Activated CD4-positive, alpha-beta T cell treated with anti-CD3 and anti-CD28 coated beads for 36 hours (primary cell): ENCODE results near the gene UBALD1. TPM values are rescaled to one million over a fixed set of nuclear protein-coding genes. Genes with fewer than 3 reads are reported as not detected.

Source experiments
- ATAC-seq: fragments of 200-7000 bp; cut with Tn5 transposase; one replicate; pipeline ENCODE4 v1.10.0; 2021; ENCODE audit warnings: mild to moderate bottlenecking, moderate library complexity
- CTCF ChIA-PET: fragments of 350-600 bp; sonication (Branson Sonifier 250); formaldehyde crosslinking; loops from one replicate; lab custom pipeline; 2021; ENCODE audit warnings: antibody characterized with exemption; lab: Charles Lee
- POLR2A ChIA-PET: fragments of 350-600 bp; sonication (Branson Sonifier 250); formaldehyde crosslinking; loops from one replicate; lab custom pipeline; 2021; ENCODE audit warnings: antibody characterized with exemption, inconsistent platforms; lab: Charles Lee
- DNase-seq: peaks from one replicate; pipeline ENCODE4 v3.0.0-alpha.2; 2020
- H3K27ac Mint-ChIP-seq: one replicate; pipeline ENCODE4 v1.8.0; 2021; ENCODE audit warnings: mixed read lengths
- H3K27me3 Mint-ChIP-seq: one replicate; pipeline ENCODE4 v1.8.0; 2021; ENCODE audit warnings: mixed read lengths
- H3K36me3 Mint-ChIP-seq: one replicate; pipeline ENCODE4 v1.8.0; 2021; ENCODE audit warnings: low read depth, mixed read lengths
- H3K4me1 Mint-ChIP-seq: one replicate; pipeline ENCODE4 v1.8.0; 2021; ENCODE audit warnings: mixed read lengths
- H3K4me3 Mint-ChIP-seq: one replicate; pipeline ENCODE4 v1.8.0; 2021; ENCODE audit warnings: mild to moderate bottlenecking, moderate library complexity, mixed read lengths
- H3K9me3 Mint-ChIP-seq: one replicate; pipeline ENCODE4 v1.8.0; 2021; ENCODE audit warnings: low read depth, mixed read lengths
- intact Hi-C, 2 experiments: fragments of 100-400 bp; cut with DNase I in 1 of 2; cut with micrococcal nuclease in 1 of 2; formaldehyde crosslinking; loops; one replicate each; pipeline versions ENCODE4 v1.14.2 to v1.15.1; 2022 to 2024; cut with DNase I, micrococcal nuclease
- total RNA-seq, 2 experiments: library from RNA; stranded (reverse); gene quantifications; one replicate each; pipeline ENCODE4 v1.2.3, GENCODE V29; 2021

UBALD1 gene
- total RNA-seq, 2 experiments from 2014 or later = 9.7 to 10.2 TPM

GRCh38 chr16:4625560-4626159 is 11.0 kb upstream of the UBALD1 start:
- peak overlapping the region; percentile 99 for H3K4me3 Mint-ChIP-seq
- peak overlapping the region; percentile 97 for H3K27ac Mint-ChIP-seq
- ChIA-PET CTCF (interaction anchor here (0.7 to 3.1 kb wide), 6 partner anchors 10 to 142 kb away, joined by 3 to 21 read pairs (median 6); no protein-coding TSS in a partner anchor), POLR2A (interaction anchor here (0.6 to 3.4 kb wide), 3 partner anchors 10 to 909 kb away, joined by 3 to 24 read pairs (median 3); partner anchors contain the start of gene TRAP1)
- H3K4me1 Mint-ChIP-seq = peaks cover 38% of the 10 kb centered on the region
- no peak for DNase-seq
- intact Hi-C loops = loop anchor here (2.0 to 10.0 kb wide), 17 partner anchors 37 to 471 kb away; partner anchors contain the start of genes GLYR1 (in 2 of the 2), UBN1 (in 2 of the 2), ANKS3 (in 1 of the 2) and DNAAF8 (in 1 of the 2)
- no peaks in the 10 kb centered on the region for H3K27me3 Mint-ChIP-seq
- ATAC-seq = no peak
- no peaks in the 10 kb centered on the region for H3K9me3 Mint-ChIP-seq
- peaks cover 15% of the 10 kb centered on the region for H3K36me3 Mint-ChIP-seq

DNA sequence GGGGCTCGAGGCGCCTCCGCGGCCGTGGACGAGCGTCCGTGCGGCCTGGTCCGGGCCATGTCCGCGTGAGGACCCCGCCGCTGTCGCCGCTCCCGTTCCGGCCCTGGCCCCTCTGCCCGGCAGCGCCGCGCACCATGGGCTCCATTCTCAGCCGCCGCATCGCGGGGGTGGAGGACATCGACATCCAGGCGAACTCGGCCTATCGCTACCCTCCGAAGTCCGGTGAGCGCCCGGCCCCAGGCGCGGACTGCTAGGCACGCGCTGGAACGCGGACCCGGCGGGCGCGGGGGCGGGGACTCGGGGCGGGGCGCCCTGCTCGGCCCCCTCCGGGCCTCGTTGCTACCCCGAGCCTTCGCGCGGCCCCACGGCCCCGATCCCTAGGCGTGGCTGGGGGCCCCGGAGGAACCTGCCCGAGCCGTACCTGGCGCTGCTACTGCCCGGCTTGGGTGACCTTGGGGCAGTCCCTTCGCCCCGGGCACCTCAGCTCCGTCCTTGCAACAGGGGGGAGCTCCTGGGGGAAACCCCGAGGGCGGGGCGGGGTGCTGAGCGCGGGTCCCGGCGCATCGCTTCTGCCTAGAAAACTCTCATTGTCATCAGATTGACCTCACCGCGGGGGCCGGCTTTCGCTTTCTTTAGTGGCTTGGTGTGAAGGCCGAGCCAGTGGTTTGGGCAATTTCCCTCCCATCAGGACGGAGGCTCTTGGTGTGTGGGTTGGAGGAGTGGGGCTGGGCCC is 10.3 kb upstream of the UBALD1 start:
- DNase-seq (peak; percentile 89), ATAC-seq (peak; percentile 40)
- Mint-ChIP-seq H3K4me3 (peak overlapping the region; percentile 99), H3K4me1 (peaks cover 38% of the 10 kb centered on the region), H3K36me3 (peaks cover 15% of the 10 kb centered on the region), H3K27ac (peak overlapping the region; percentile 97), H3K27me3 (no peaks in the 10 kb centered on the region), H3K9me3 (no peaks in the 10 kb centered on the region)
- CTCF ChIA-PET = interaction anchor here (0.6 to 3.1 kb wide), 17 partner anchors 9 to 199 kb away, joined by 3 to 21 read pairs (median 3); partner anchors contain the start of gene UBALD1
- POLR2A ChIA-PET = interaction anchor here (0.9 to 3.4 kb wide), 3 partner anchors 9 to 109 kb away, joined by 3 to 24 read pairs (median 3); partner anchors contain the start of genes ANKS3 and DNAAF8
- intact Hi-C loops = loop anchor here (1.0 to 10.0 kb wide), 23 partner anchors 9 to 472 kb away; partner anchors contain the start of genes ANKS3 (in 2 of the 2), DNAAF8 (in 2 of the 2), GLYR1 (in 2 of the 2) and NUDT16L1 (in 2 of the 2)

- no peaks in the 10 kb centered on the region for H3K9me3 Mint-ChIP-seq
- peak within 1 kb of the TSS; percentile 99 for H3K4me3 Mint-ChIP-seq
- no peaks in the 10 kb centered on the region for H3K27me3 Mint-ChIP-seq
- H3K4me1 Mint-ChIP-seq = peaks cover 38% of the 10 kb centered on the region
- CTCF ChIA-PET = interaction anchor here (0.5 to 3.1 kb wide), 26 partner anchors 8 to 556 kb away, joined by 3 to 15 read pairs (median 3); partner anchors contain the start of gene UBALD1
- POLR2A ChIA-PET = interaction anchor here (0.6 to 3.4 kb wide), 6 partner anchors 8 to 550 kb away, joined by 3 to 24 read pairs (median 3); partner anchors contain the start of genes ANKS3 and DNAAF8
- H3K27ac Mint-ChIP-seq = peak within 1 kb of the TSS; percentile 100
- DNase-seq (peak; percentile 96), ATAC-seq (peak; percentile 89)
- intact Hi-C loops = loop anchor here (1.0 to 10.0 kb wide), 21 partner anchors 8 to 473 kb away; partner anchors contain the start of genes ANKS3 (in 2 of the 2), DNAAF8 (in 2 of the 2), GLYR1 (in 2 of the 2) and NUDT16L1 (in 2 of the 2)
- H3K36me3 Mint-ChIP-seq = peaks cover 13% of the 10 kb centered on the region
Measured at GRCh38 chr16:4624015-4624826, 9.5 kb upstream of the UBALD1 start, which contains the start of gene MGRN1. MGRN1 (plus strand) TSS chr16:4624826; CDS start chr16:4624961, 135 bp downstream.

GRCh38 chr16:4623593-4623992 is 8.9 kb upstream of the UBALD1 start:
- peaks cover 10% of the 10 kb centered on the region for H3K36me3 Mint-ChIP-seq
- no peaks in the 10 kb centered on the region for H3K9me3 Mint-ChIP-seq
- intact Hi-C loops = loop anchor here (10.0 kb wide), 2 partner anchors 221 to 411 kb away; partner anchors contain the start of genes GLYR1 (in 1 of the 2), NAGPA (in 1 of the 2) and UBN1 (in 1 of the 2)

GRCh38 chr16:4618645-4619418 is 4.1 kb upstream of the UBALD1 start:
- ChIA-PET POLR2A (no interaction called here), CTCF (interaction anchor here (0.6 to 1.0 kb wide), 2 partner anchors 18 kb away, joined by 3 to 5 read pairs; no protein-coding TSS in a partner anchor)
- Mint-ChIP-seq H3K4me3 (no peak overlapping the region), H3K27me3 (no peaks in the 10 kb centered on the region), H3K9me3 (no peaks in the 10 kb centered on the region), H3K4me1 (peaks cover 16% of the 10 kb centered on the region), H3K36me3 (no peaks in the 10 kb centered on the region), H3K27ac (no peak overlapping the region)
- DNase-seq = no peak
- ATAC-seq = no peak
- intact Hi-C loops = no loop called here

More at GRCh38 chr16:4623593-4623992, 8.9 kb upstream of the UBALD1 start:
- Mint-ChIP-seq H3K4me1 (peaks cover 33% of the 10 kb centered on the region), H3K27ac (peak overlapping the region; percentile 100), H3K27me3 (no peaks in the 10 kb centered on the region), H3K4me3 (peak overlapping the region; percentile 99)
- CTCF ChIA-PET = interaction anchor here (0.5 to 3.1 kb wide), 20 partner anchors 8 to 555 kb away, joined by 3 to 15 read pairs (median 3); partner anchors contain the start of gene UBALD1
- DNase-seq = no peak
- no peak for ATAC-seq
- POLR2A ChIA-PET = interaction anchor here (0.6 to 3.4 kb wide), 5 partner anchors 7 to 551 kb away, joined by 3 to 24 read pairs (median 3); partner anchors contain the start of genes ANKS3 and DNAAF8

GRCh38 chr16:4617880-4618279 is 3.2 kb upstream of the UBALD1 start:
- Mint-ChIP-seq H3K9me3 (no peaks in the 10 kb centered on the region), H3K36me3 (no peaks in the 10 kb centered on the region), H3K27me3 (no peaks in the 10 kb centered on the region), H3K27ac (peak overlapping the region; percentile 37), H3K4me1 (peaks cover 17% of the 10 kb centered on the region), H3K4me3 (no peak overlapping the region)
- intact Hi-C loops = loop anchor here (2.0 kb wide), 3 partner anchors 117 to 1007 kb away; partner anchors contain the start of genes ANKS3 (in 1 of the 2), DNAAF8 (in 1 of the 2), ROGDI (in 1 of the 2) and SLX4 (in 1 of the 2)
- DNase-seq = no peak
- ChIA-PET POLR2A (interaction anchor here (0.6 kb wide), 1 partner anchor 9 kb away, joined by 3 read pairs; no protein-coding TSS in a partner anchor), CTCF (interaction anchor here (0.6 to 1.2 kb wide), 3 partner anchors 16 to 139 kb away, joined by 3 read pairs; no protein-coding TSS in a partner anchor)
- ATAC-seq = no peak

GRCh38 chr16:4616047-4616811 is 1.5 kb upstream of the UBALD1 start:
- DNase-seq (peak; percentile 100), ATAC-seq (peak; percentile 89)
- Mint-ChIP-seq H3K27ac (peak overlapping the region; percentile 95), H3K4me3 (peak overlapping the region; percentile 86), H3K27me3 (no peaks in the 10 kb centered on the region), H3K9me3 (no peaks in the 10 kb centered on the region), H3K36me3 (no peaks in the 10 kb centered on the region), H3K4me1 (peaks cover 17% of the 10 kb centered on the region)
- intact Hi-C loops = loop anchor here (1.0 to 2.0 kb wide), 21 partner anchors 8 to 1005 kb away; partner anchors contain the start of genes ANKS3 (in 2 of the 2), DNAAF8 (in 2 of the 2), MGRN1 (in 2 of the 2) and NUDT16L1 (in 2 of the 2)
- POLR2A ChIA-PET = interaction anchor here (0.6 to 1.6 kb wide), 7 partner anchors 9 to 201 kb away, joined by 3 to 24 read pairs (median 3); partner anchors contain the start of genes ANKS3, DNAAF8, HMOX2 and MGRN1
- CTCF ChIA-PET = interaction anchor here (0.6 to 2.3 kb wide), 10 partner anchors 8 to 362 kb away, joined by 3 to 21 read pairs (median 4); partner anchors contain the start of genes MGRN1 and NMRAL1

- intact Hi-C loops = loop anchor here (1.0 to 2.0 kb wide), 22 partner anchors 9 to 1005 kb away; partner anchors contain the start of genes ANKS3 (in 2 of the 2), DNAAF8 (in 2 of the 2), DNAJA3 (in 2 of the 2) and MGRN1 (in 2 of the 2)
- peak; percentile 34 for DNase-seq
- ChIA-PET POLR2A (interaction anchor here (0.6 to 1.6 kb wide), 7 partner anchors 10 to 200 kb away, joined by 3 to 24 read pairs (median 3); partner anchors contain the start of genes ANKS3, DNAAF8 and MGRN1), CTCF (interaction anchor here (1.0 to 2.3 kb wide), 7 partner anchors 9 to 362 kb away, joined by 3 to 21 read pairs (median 7); partner anchors contain the start of genes MGRN1 and NMRAL1)
- H3K9me3 Mint-ChIP-seq = no peaks in the 10 kb centered on the region
- H3K4me1 Mint-ChIP-seq = peaks cover 17% of the 10 kb centered on the region
- no peaks in the 10 kb centered on the region for H3K36me3 Mint-ChIP-seq
- H3K27ac Mint-ChIP-seq = peak overlapping the region; percentile 90
- H3K4me3 Mint-ChIP-seq = peak overlapping the region; percentile 83
- ATAC-seq = peak; percentile 27
- H3K27me3 Mint-ChIP-seq = no peaks in the 10 kb centered on the region
Measured at GRCh38 chr16:4615384-4616046, 827 bp upstream of the UBALD1 start.
